H1 (cell line): Measurements from ENCODE around the gene FAM171A1. TPM values are rescaled to one million over a fixed set of nuclear protein-coding genes. Genes with fewer than 3 reads are reported as not detected.

Experiments
- CTCF ChIA-PET: fragments of 300-600 bp; sonication (Branson Sonifier 250); formaldehyde crosslinking; loops from one replicate; lab custom pipeline; 2021; ENCODE audit not compliant: partially characterized antibody; lab: Charles Lee
- POLR2A ChIA-PET: fragments of 300-600 bp; sonication (Branson Sonifier 250); formaldehyde crosslinking; loops from one replicate; lab custom pipeline; 2021; ENCODE audit warnings: inconsistent platforms; ENCODE audit not compliant: partially characterized antibody; lab: Charles Lee
- DNase-seq, 2 experiments: peaks; one replicate each; pipeline versions ENCODE4 v3.0.0 to v3.0.0-alpha.2; 2010 to 2022; ENCODE audit warnings: low spot score in 2 of 2, low read depth in 1 of 2, mixed read lengths in 1 of 2
- FAIRE-seq: peaks from 2 replicates; lab custom pipeline; 2011; peaks lifted over from hg19 to GRCh38; lab: Jason Lieb, UNC
- H2AFZ ChIP-seq: 2 replicates; pipeline ENCODE4 v1.8.1; 2012; ENCODE audit warnings: low read length, inconsistent platforms
- H2AK5ac ChIP-seq: 2 replicates; pipeline ENCODE4 v1.6.1; 2013; ENCODE audit warnings: low read depth, low read length
- H2BK120ac ChIP-seq: replicated peaks from 2 replicates; pipeline ENCODE3; 2013; ENCODE audit warnings: low read depth, low read length, inconsistent platforms
- H2BK12ac ChIP-seq: 2 replicates; pipeline ENCODE4 v1.6.1; 2013; ENCODE audit warnings: low read depth, low read length
- H2BK15ac ChIP-seq: 2 replicates; pipeline ENCODE4 v1.6.1; 2013; ENCODE audit warnings: low read length
- H2BK20ac ChIP-seq: 2 replicates; pipeline ENCODE4 v1.6.1; 2013; ENCODE audit warnings: low read length
- H2BK5ac ChIP-seq: 2 replicates; pipeline ENCODE4 v1.6.1; 2013; ENCODE audit warnings: low read depth, low read length
- H3K14ac ChIP-seq: 2 replicates; pipeline ENCODE4 v1.6.1; 2013; ENCODE audit warnings: inconsistent platforms; ENCODE audit not compliant: insufficient read length
- H3K18ac ChIP-seq: 2 replicates; pipeline ENCODE4 v1.6.1; 2013; ENCODE audit warnings: low read length; ENCODE audit errors: extremely low read depth
- H3K23ac ChIP-seq: 2 replicates; pipeline ENCODE4 v1.6.1; 2013; ENCODE audit warnings: inconsistent platforms; ENCODE audit not compliant: insufficient read length
- H3K23me2 ChIP-seq: 2 replicates; pipeline ENCODE4 v1.6.1; 2013; ENCODE audit warnings: low read depth, low read length
- H3K27ac ChIP-seq: 2 replicates; pipeline ENCODE4 v1.6.1; 2011; ENCODE audit warnings: low read depth, low read length, inconsistent platforms
- H3K27me3 ChIP-seq, 4 experiments: replicated peaks in 1 of 4; 1 replicate in 1 of 4; 2 replicates in 3 of 4; pipeline versions ENCODE4 v1.6.1 to v1.8.1; 2011 to 2013; ENCODE audit warnings: low read length in 3 of 4, mild to moderate bottlenecking in 3 of 4, inconsistent platforms in 2 of 4, mixed read lengths in 2 of 4, moderate library complexity in 1 of 4; ENCODE audit not compliant: control insufficient read depth in 3 of 4, insufficient read depth in 3 of 4; ENCODE audit errors: extremely low read depth in 1 of 4
- H3K36me3 ChIP-seq, 4 experiments: 2 replicates each; pipeline versions ENCODE4 v1.6.1 to v1.8.1; 2011 to 2013; ENCODE audit warnings: mild to moderate bottlenecking in 4 of 4, low read length in 3 of 4, moderate library complexity in 2 of 4, control low read depth in 1 of 4, inconsistent platforms in 1 of 4; ENCODE audit not compliant: insufficient read depth in 4 of 4, control insufficient read depth in 2 of 4
- H3K4ac ChIP-seq: replicated peaks from 2 replicates; pipeline ENCODE3; 2013; ENCODE audit warnings: low read length, low read depth, mixed read lengths, inconsistent platforms; ENCODE audit not compliant: insufficient read length
- H3K4me1 ChIP-seq, 4 experiments: replicated peaks in 1 of 4; 1 replicate in 1 of 4; 2 replicates in 3 of 4; pipeline versions ENCODE4 v1.6.1 to v1.8.1; 2011 to 2013; ENCODE audit warnings: low read length in 3 of 4, inconsistent platforms in 2 of 4, mixed read lengths in 1 of 4; ENCODE audit not compliant: insufficient read depth in 4 of 4, control insufficient read depth in 3 of 4
- H3K4me2 ChIP-seq, 2 experiments: 2 replicates each; pipeline versions ENCODE4 v1.6.1 to v1.8.1; 2011 to 2013; ENCODE audit warnings: low read depth in 2 of 2, low read length in 2 of 2, control low read depth in 1 of 2, inconsistent platforms in 1 of 2, mild to moderate bottlenecking in 1 of 2; ENCODE audit not compliant: insufficient read depth in 1 of 2
- H3K4me3 ChIP-seq, 4 experiments: fragments of 200-600, 300-600 bp in 1 of 4; sonication (generic), shearing (Covaris generic), sonication (Bioruptor Twin) in 1 of 4; 2 replicates each; pipeline versions ENCODE4 v1.5.1 to v1.8.1; 2011 to 2016; ENCODE audit warnings: low read length in 4 of 4, low read depth in 3 of 4, control low read depth in 2 of 4, inconsistent platforms in 2 of 4, mild to moderate bottlenecking in 2 of 4, mixed read lengths in 1 of 4, moderate library complexity in 1 of 4; ENCODE audit not compliant: insufficient read depth in 2 of 4; ENCODE audit errors: extremely low read depth in 1 of 4
- H3K56ac ChIP-seq: replicated peaks from 2 replicates; pipeline ENCODE3; 2013; ENCODE audit warnings: low read depth, mild to moderate bottlenecking, mixed read lengths, low read length, inconsistent platforms; ENCODE audit not compliant: insufficient read length
- H3K79me1 ChIP-seq: 2 replicates; pipeline ENCODE4 v1.6.1; 2013; ENCODE audit warnings: low read depth, low read length, control low read depth
- H3K79me2 ChIP-seq, 2 experiments: 2 replicates each; pipeline versions ENCODE4 v1.6.1 to v1.8.1; 2012 to 2013; ENCODE audit warnings: low read length in 2 of 2, mild to moderate bottlenecking in 2 of 2, inconsistent platforms in 1 of 2; ENCODE audit not compliant: insufficient read depth in 2 of 2, control insufficient read depth in 1 of 2
- H3K9ac ChIP-seq, 4 experiments: replicated peaks in 1 of 4; 1 replicate in 1 of 4; 2 replicates in 3 of 4; pipeline versions ENCODE4 v1.6.1 to v1.8.1; 2011 to 2013; ENCODE audit warnings: low read depth in 3 of 4, low read length in 3 of 4, control low read depth in 2 of 4, mild to moderate bottlenecking in 2 of 4, moderate library complexity in 2 of 4, inconsistent platforms in 1 of 4; ENCODE audit errors: extremely low read depth in 1 of 4
- H3K9me3 ChIP-seq, 2 experiments: 2 replicates each; pipeline versions ENCODE4 v1.6.1 to v1.8.1; 2012 to 2013; ENCODE audit warnings: mild to moderate bottlenecking in 2 of 2, moderate library complexity in 2 of 2, control low read depth in 1 of 2, inconsistent platforms in 1 of 2, low read depth in 1 of 2, low read length in 1 of 2, mixed read lengths in 1 of 2; ENCODE audit not compliant: insufficient read depth in 2 of 2
- H4K20me1 ChIP-seq, 2 experiments: replicated peaks in 1 of 2; 2 replicates each; pipeline versions ENCODE3 to v1.8.1; 2011 to 2013; ENCODE audit warnings: inconsistent platforms in 2 of 2, low read length in 2 of 2, mild to moderate bottlenecking in 1 of 2; ENCODE audit not compliant: insufficient read depth in 2 of 2, control insufficient read depth in 1 of 2
- H4K5ac ChIP-seq: 2 replicates; pipeline ENCODE4 v1.6.1; 2013; ENCODE audit warnings: low read length, low read depth, mixed read lengths, inconsistent platforms; ENCODE audit not compliant: insufficient read length
- H4K8ac ChIP-seq: 2 replicates; pipeline ENCODE4 v1.8.0; 2013; ENCODE audit warnings: mild to moderate bottlenecking, moderate library complexity, low read length, inconsistent platforms; ENCODE audit not compliant: insufficient read depth; ENCODE audit errors: extremely low read depth
- H4K91ac ChIP-seq: replicated peaks from 2 replicates; pipeline ENCODE3; 2013; ENCODE audit warnings: low read length, mixed read lengths, inconsistent platforms; ENCODE audit not compliant: insufficient read length
- BCL11A ChIP-seq, 2 experiments: IDR thresholded peaks; one replicate each; pipeline ENCODE4 v1.6.1; 2011; ENCODE audit warnings: low read depth in 2 of 2, low read length in 2 of 2, mild to moderate bottlenecking in 2 of 2
- CEBPB ChIP-seq: IDR thresholded peaks from 2 replicates; pipeline ENCODE4 v1.6.1; 2012; ENCODE audit warnings: low read depth, low read length
- CHD2 ChIP-seq: IDR thresholded peaks from 2 replicates; pipeline ENCODE4 v1.6.1; 2012; ENCODE audit warnings: low read length, improper control_type of control experiment
- EGR1 ChIP-seq: IDR thresholded peaks from 2 replicates; pipeline ENCODE4 v1.6.1; 2011; ENCODE audit warnings: low read depth, low read length, borderline replicate concordance
- EZH2 ChIP-seq: fragments of 200-600 bp; sonication (generic); IDR thresholded peaks from 2 replicates; pipeline ENCODE4 v1.7.1; 2012; ENCODE audit warnings: low read depth, mild to moderate bottlenecking, moderate library complexity, low read length, inconsistent platforms; ENCODE audit not compliant: severe bottlenecking
- FOSL1 ChIP-seq: IDR thresholded peaks from 2 replicates; pipeline ENCODE4 v1.6.1; 2011; ENCODE audit warnings: mild to moderate bottlenecking, low read depth, low read length, moderate library complexity; ENCODE audit not compliant: insufficient read depth
- GTF2F1 ChIP-seq: IDR thresholded peaks from 2 replicates; pipeline ENCODE4 v1.6.1; 2012; ENCODE audit warnings: low read depth, low read length, improper control_type of control experiment, borderline replicate concordance
- POLR2AphosphoS5 ChIP-seq: IDR thresholded peaks from 2 replicates; pipeline ENCODE4 v1.6.1; 2011; ENCODE audit warnings: low read depth, low read length
- RNF2 ChIP-seq: fragments of 200-900, 300-1000 bp; sonication (generic); IDR thresholded peaks from 2 replicates; pipeline ENCODE4 v1.7.1; 2016; ENCODE audit warnings: borderline replicate concordance, low read depth, mild to moderate bottlenecking, antibody characterized with exemption, low read length; ENCODE audit not compliant: poor library complexity, severe bottlenecking; ENCODE audit errors: missing control alignments
- SIRT6 ChIP-seq: IDR thresholded peaks from one replicate; pipeline ENCODE4 v1.7.1; 2012; ENCODE audit warnings: low read length, inconsistent platforms
- TBP ChIP-seq: IDR thresholded peaks from 2 replicates; pipeline ENCODE4 v1.6.1; 2011; ENCODE audit warnings: low read depth, low read length, improper control_type of control experiment
- TEAD4 ChIP-seq: IDR thresholded peaks from 2 replicates; pipeline ENCODE4 v1.6.1; 2012; ENCODE audit warnings: low read depth, low read length, inconsistent platforms, mixed read lengths
- WGBS, 2 experiments: shearing (Covaris generic) in 1 of 2; methylation state at CpG; one replicate each; pipeline versions ENCODE4 v1.1.6 to v1.1.7; 2013 to 2015; ENCODE audit warnings: low lambda C conversion rate in 2 of 2, mixed read lengths in 2 of 2, inconsistent platforms in 1 of 2, low coverage in 1 of 2, missing lambda C conversion rate in 1 of 2; ENCODE audit not compliant: insufficient replicate concordance in 2 of 2, insufficient coverage in 1 of 2, insufficient read length in 1 of 2; ENCODE audit errors: extremely low coverage in 1 of 2, missing lambda C conversion rate in 1 of 2; 5-methylcytosine and 5-hydroxymethylcytosine counted together
- polyA plus RNA-seq, 7 experiments: library from polyadenylated mRNA; depleted of rRNA in 3 of 7; stranded (reverse) in 5 of 7; unstranded in 2 of 7; fragments of >200 nt in 5 of 7; fragments of 200-250 nt in 2 of 7; gene quantifications; 1 replicate in 5 of 7; 2 replicates in 1 of 7; 4 replicates in 1 of 7; pipeline versions ENCODE4 v1.2.1 to v1.2.3, GENCODE V29; 2011 to 2013; ENCODE audit warnings: missing spikeins in 2 of 7, mixed read lengths in 2 of 7
- total RNA-seq: library from RNA; stranded (reverse); fragmentation: NEBNext Ultra II Directional; extraction: Animal tissue kit (Norgen Biotek cat#: 25700); gene quantifications from 2 replicates; pipeline ENCODE4 v1.2.1, GENCODE V29; 2021
- TF ChIP-seq, protein P1 (sequence below): IDR thresholded peaks from 2 replicates; pipeline ENCODE4 v1.6.1; 2012; ENCODE audit warnings: inconsistent platforms

FAM171A1 gene
- total and polyA plus RNA-seq, 2 of the 8 experiments (the other 6 are each of a cell fraction or from before 2014, with no cell fraction given), result 26.6 to 42.1 TPM

- Histone ChIP-seq H4K91ac (no peak overlapping the region), H2BK120ac (no peak overlapping the region), H3K4me1 (no peaks in the 10 kb centered on the region), H3K18ac (no peak overlapping the region), H3K36me3 (peaks cover 0 to 13% (median 3%) of the 10 kb centered on the region in 4 experiments; a peak in 6 of 8 replicates), H3K23me2 (no peaks in the 10 kb centered on the region), H2BK5ac (no peak overlapping the region), H3K27me3 (no peaks in the 10 kb centered on the region), H4K5ac (no peak overlapping the region), H2BK15ac (no peak overlapping the region), H2BK12ac (no peak overlapping the region), H3K4me3 (no peak overlapping the region), H3K56ac (no peak overlapping the region), H3K79me2 (no peaks in the 10 kb centered on the region), H2BK20ac (no peak overlapping the region), H4K20me1 (no peaks in the 10 kb centered on the region), H3K4ac (no peak overlapping the region), H3K79me1 (no peaks in the 10 kb centered on the region), H3K4me2 (no peak overlapping the region), H2AFZ (no peak overlapping the region), H3K9me3 (no peaks in the 10 kb centered on the region), H2AK5ac (no peak overlapping the region), H3K9ac (no peak overlapping the region), H3K14ac (no peak overlapping the region), H3K27ac (no peak overlapping the region), H3K23ac (no peak overlapping the region), H4K8ac (no peak overlapping the region)
- TF ChIP-seq TBP (no peak), EGR1 (no peak), SIRT6 (no peak), GTF2F1 (no peak), FOSL1 (no peak), TEAD4 (no peak), CHD2 (no peak), POLR2AphosphoS5 (no peak), BCL11A (IDR thresholded peaks at IDR 0.05; ENCODE audit: low read depth in 2 of 2, low read length in 2 of 2) (no peak), EZH2 (no peak), CEBPB (no peak), RNF2 (no peak)
- TF ChIP-seq, protein P1, sequence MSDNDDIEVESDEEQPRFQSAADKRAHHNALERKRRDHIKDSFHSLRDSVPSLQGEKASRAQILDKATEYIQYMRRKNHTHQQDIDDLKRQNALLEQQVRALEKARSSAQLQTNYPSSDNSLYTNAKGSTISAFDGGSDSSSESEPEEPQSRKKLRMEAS, result no peak
- 95% methylated on average over 12 of the region's 12 CpGs; no CpG with 5 or more reads in 1 of the 2 experiments for WGBS, 2 experiments
- ChIA-PET CTCF (interaction anchor here (1.7 kb wide), 1 partner anchor 16 kb away, joined by 3 read pairs; no protein-coding TSS in a partner anchor), POLR2A (no interaction called here)
- DNase-seq (no peak), FAIRE-seq (no peak)
Observed at GRCh38 chr10:15278786-15279185, 92.3 kb downstream of the FAM171A1 start.
